ENCODE results near the gene SNAPC5.

GRCh38 chr15:66498501-66499386 lies 1.2 kb upstream of the SNAPC5 start:
- TF ChIP-seq EZH2phosphoT487 (IDR thresholded peaks at IDR 0.05; ENCODE audit: unreplicated experiment) (no peak), POLR2AphosphoS5 (IDR thresholded peaks at IDR 0.05; ENCODE audit: low read depth) (no peak), CTCF (conservative IDR thresholded peaks at IDR 0.05; ENCODE audit: low read depth in 2 of 2) (peak; percentile 14 to 58; a peak in 2 of 4 replicates), EZH2 (IDR thresholded peaks at IDR 0.05; ENCODE audit: low read depth, unreplicated experiment) (no peak), CREB1 (CRISPR knock-in tag; IDR thresholded peaks at IDR 0.05; ENCODE audit: low read depth) (no peak), REST (IDR thresholded peaks at IDR 0.05; ENCODE audit: unreplicated experiment) (no peak), ZNF331 (CRISPR knock-in tag; IDR thresholded peaks at IDR 0.05; ENCODE audit: low read depth) (no peak), ZNF114 (CRISPR knock-in tag; IDR thresholded peaks at IDR 0.05) (no peak), ETS1 (IDR thresholded peaks at IDR 0.05) (no peak), NANOG (IDR thresholded peaks at IDR 0.05; ENCODE audit: borderline replicate concordance) (no peak), ZNF462 (CRISPR knock-in tag; IDR thresholded peaks at IDR 0.05) (no peak), JUNB (IDR thresholded peaks at IDR 0.05; ENCODE audit: unreplicated experiment) (no peak)
